ENCODE results near the gene EBLN1. TPM values are rescaled to one million over a fixed set of nuclear protein-coding genes. Genes with fewer than 3 reads are reported as not detected.

The EBLN1 gene
- polyA plus RNA-seq, 1 donor from 2014 or later: not detected

DNA sequence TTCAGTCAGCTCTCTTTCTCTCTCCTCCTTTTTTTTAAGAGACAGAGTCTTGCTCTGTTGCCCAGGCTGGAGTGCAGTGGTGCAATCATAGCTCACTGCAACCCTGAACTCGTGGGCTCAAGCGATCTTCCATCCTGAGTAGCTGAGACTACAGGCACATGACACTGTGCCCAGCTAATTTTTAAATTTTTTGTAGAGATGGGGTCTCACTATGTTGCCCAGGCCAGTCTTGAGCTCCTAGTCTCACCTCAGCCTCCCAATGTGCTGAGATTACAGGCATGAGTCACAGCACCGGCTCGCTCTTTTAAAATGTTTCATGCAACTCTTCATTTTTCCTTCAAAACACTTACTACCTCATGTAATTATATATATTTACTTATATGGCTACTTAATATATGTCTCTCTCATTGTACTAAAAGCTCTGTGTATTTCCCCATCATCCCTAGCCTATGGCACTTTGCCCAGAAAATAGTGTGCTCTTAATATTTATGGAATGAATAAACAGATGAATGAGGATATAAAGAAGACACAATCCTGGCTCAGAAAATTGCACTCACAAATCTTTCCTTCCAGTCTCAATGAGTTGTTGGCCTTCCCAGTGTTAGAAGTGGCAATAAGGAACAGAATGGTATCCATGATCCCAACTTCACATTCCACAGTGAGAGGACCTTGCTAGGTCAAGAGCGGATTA, 33.9 kb downstream of the EBLN1 start:
- Histone ChIP-seq H3K36me3 (ENCODE audit: insufficient read depth, low read length) (no peaks in the 10 kb centered on the region), H3K27ac (ENCODE audit: low read length) (no peak overlapping the region), H3K79me2 (replicated peaks; ENCODE audit: insufficient read depth, low read length) (no peaks in the 10 kb centered on the region), H3K27me3 (ENCODE audit: insufficient read depth, low read depth, low read length) (no peaks in the 10 kb centered on the region), H3K4me3 (ENCODE audit: low read length) (no peak overlapping the region), H4K20me1 (ENCODE audit: insufficient read depth) (no peaks in the 10 kb centered on the region), H3F3A (ENCODE audit: insufficient read depth, low read length, poor library complexity, severe bottlenecking) (no peaks in the 10 kb centered on the region), H3K9ac (ENCODE audit: low read length) (no peak overlapping the region), H2AFZ (ENCODE audit: low read depth, low read length) (no peak overlapping the region), H3K9me3 (ENCODE audit: low read length) (no peaks in the 10 kb centered on the region), H3K4me2 (ENCODE audit: low read length) (no peak overlapping the region), H3K9me2 (ENCODE audit: insufficient read depth, low read length) (no peaks in the 10 kb centered on the region)
- TF ChIP-seq POLR2AphosphoS5 (IDR thresholded peaks at IDR 0.05) (no peak), CTCF (IDR thresholded peaks at IDR 0.05; ENCODE audit: poor library complexity, severe bottlenecking) (no peak), TAF1 (IDR thresholded peaks at IDR 0.05; ENCODE audit: low read depth) (no peak), EP300 (conservative IDR thresholded peaks at IDR 0.05; ENCODE audit: poor library complexity, severe bottlenecking) (no peak), EZH2 (IDR thresholded peaks at IDR 0.05; ENCODE audit: borderline replicate concordance, insufficient read depth, low read length, poor library complexity, severe bottlenecking) (no peak), SMC3 (conservative IDR thresholded peaks at IDR 0.05; ENCODE audit: poor library complexity) (no peak), MXI1 (conservative IDR thresholded peaks at IDR 0.05; ENCODE audit: poor library complexity, severe bottlenecking) (no peak), RAD21 (conservative IDR thresholded peaks at IDR 0.05) (no peak)
- TF ChIP-seq, protein P1, sequence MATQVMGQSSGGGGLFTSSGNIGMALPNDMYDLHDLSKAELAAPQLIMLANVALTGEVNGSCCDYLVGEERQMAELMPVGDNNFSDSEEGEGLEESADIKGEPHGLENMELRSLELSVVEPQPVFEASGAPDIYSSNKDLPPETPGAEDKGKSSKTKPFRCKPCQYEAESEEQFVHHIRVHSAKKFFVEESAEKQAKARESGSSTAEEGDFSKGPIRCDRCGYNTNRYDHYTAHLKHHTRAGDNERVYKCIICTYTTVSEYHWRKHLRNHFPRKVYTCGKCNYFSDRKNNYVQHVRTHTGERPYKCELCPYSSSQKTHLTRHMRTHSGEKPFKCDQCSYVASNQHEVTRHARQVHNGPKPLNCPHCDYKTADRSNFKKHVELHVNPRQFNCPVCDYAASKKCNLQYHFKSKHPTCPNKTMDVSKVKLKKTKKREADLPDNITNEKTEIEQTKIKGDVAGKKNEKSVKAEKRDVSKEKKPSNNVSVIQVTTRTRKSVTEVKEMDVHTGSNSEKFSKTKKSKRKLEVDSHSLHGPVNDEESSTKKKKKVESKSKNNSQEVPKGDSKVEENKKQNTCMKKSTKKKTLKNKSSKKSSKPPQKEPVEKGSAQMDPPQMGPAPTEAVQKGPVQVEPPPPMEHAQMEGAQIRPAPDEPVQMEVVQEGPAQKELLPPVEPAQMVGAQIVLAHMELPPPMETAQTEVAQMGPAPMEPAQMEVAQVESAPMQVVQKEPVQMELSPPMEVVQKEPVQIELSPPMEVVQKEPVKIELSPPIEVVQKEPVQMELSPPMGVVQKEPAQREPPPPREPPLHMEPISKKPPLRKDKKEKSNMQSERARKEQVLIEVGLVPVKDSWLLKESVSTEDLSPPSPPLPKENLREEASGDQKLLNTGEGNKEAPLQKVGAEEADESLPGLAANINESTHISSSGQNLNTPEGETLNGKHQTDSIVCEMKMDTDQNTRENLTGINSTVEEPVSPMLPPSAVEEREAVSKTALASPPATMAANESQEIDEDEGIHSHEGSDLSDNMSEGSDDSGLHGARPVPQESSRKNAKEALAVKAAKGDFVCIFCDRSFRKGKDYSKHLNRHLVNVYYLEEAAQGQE (IDR thresholded peaks at IDR 0.05; ENCODE audit: borderline replicate concordance): no peak

- Histone ChIP-seq H3K36me3 (ENCODE audit: insufficient read depth, low read length) (no peaks in the 10 kb centered on the region), H3K9me3 (ENCODE audit: low read length) (no peaks in the 10 kb centered on the region), H3K27me3 (ENCODE audit: insufficient read depth, low read depth, low read length) (no peaks in the 10 kb centered on the region), H3K4me2 (ENCODE audit: low read length) (no peak overlapping the region), H2AFZ (ENCODE audit: low read depth, low read length) (no peak overlapping the region), H3F3A (ENCODE audit: insufficient read depth, low read length, poor library complexity, severe bottlenecking) (no peaks in the 10 kb centered on the region), H3K79me2 (replicated peaks; ENCODE audit: insufficient read depth, low read length) (no peaks in the 10 kb centered on the region), H3K27ac (ENCODE audit: low read length) (no peak overlapping the region), H3K9me2 (ENCODE audit: insufficient read depth, low read length) (no peaks in the 10 kb centered on the region), H3K4me3 (ENCODE audit: low read length) (no peak overlapping the region), H4K20me1 (ENCODE audit: insufficient read depth) (no peaks in the 10 kb centered on the region), H3K9ac (ENCODE audit: low read length) (no peak overlapping the region)
- TF ChIP-seq, protein P1 (IDR thresholded peaks at IDR 0.05; ENCODE audit: borderline replicate concordance): no peak
- TF ChIP-seq POLR2AphosphoS5 (IDR thresholded peaks at IDR 0.05) (no peak), EZH2 (IDR thresholded peaks at IDR 0.05; ENCODE audit: borderline replicate concordance, insufficient read depth, low read length, poor library complexity, severe bottlenecking) (no peak), MXI1 (conservative IDR thresholded peaks at IDR 0.05; ENCODE audit: poor library complexity, severe bottlenecking) (no peak), CTCF (IDR thresholded peaks at IDR 0.05; ENCODE audit: poor library complexity, severe bottlenecking) (no peak), TAF1 (IDR thresholded peaks at IDR 0.05; ENCODE audit: low read depth) (no peak), EP300 (conservative IDR thresholded peaks at IDR 0.05; ENCODE audit: poor library complexity, severe bottlenecking) (no peak), RAD21 (conservative IDR thresholded peaks at IDR 0.05) (no peak), SMC3 (conservative IDR thresholded peaks at IDR 0.05; ENCODE audit: poor library complexity) (no peak)
Observed at GRCh38 chr10:22180724-22181123, 37.1 kb downstream of the EBLN1 start.
